Type B pancreatic cell (in vitro differentiated cells): ENCODE results near the gene THAP8. TPM values are rescaled to one million over a fixed set of nuclear protein-coding genes. Genes with fewer than 3 reads are reported as not detected.

Experiments
- DNase-seq: peaks from one replicate; pipeline ENCODE4 v3.0.0; 2021; ENCODE audit warnings: mixed read lengths; ENCODE audit not compliant: unreplicated experiment; ENCODE audit errors: extremely low spot score
- H3K27ac Mint-ChIP-seq: 2 replicates; pipeline ENCODE4 v1.8.0; 2021; ENCODE audit warnings: mild to moderate bottlenecking, mixed read lengths
- H3K27me3 Mint-ChIP-seq: 2 replicates; pipeline ENCODE4 v1.8.0; 2021; ENCODE audit warnings: mixed read lengths
- H3K36me3 Mint-ChIP-seq: 2 replicates; pipeline ENCODE4 v1.8.0; 2021; ENCODE audit warnings: mixed read lengths
- H3K4me1 Mint-ChIP-seq: one replicate; pipeline ENCODE4 v1.8.0; 2021; ENCODE audit warnings: mixed read lengths; ENCODE audit not compliant: unreplicated experiment
- H3K4me3 Mint-ChIP-seq: 2 replicates; pipeline ENCODE4 v1.8.0; 2021; ENCODE audit warnings: mild to moderate bottlenecking, mixed read lengths
- H3K9me3 Mint-ChIP-seq: 2 replicates; pipeline ENCODE4 v1.8.0; 2021; ENCODE audit warnings: mixed read lengths
- CTCF ChIP-seq: fragments of 200-600 bp; sonication (generic); conservative IDR thresholded peaks from 2 replicates; pipeline ENCODE4 v1.5.0; 2021; ENCODE audit warnings: antibody characterized with exemption, mild to moderate bottlenecking
- total RNA-seq: library from RNA; stranded (reverse); gene quantifications from 2 replicates; pipeline ENCODE4 v1.2.1, GENCODE V29; 2021; ENCODE audit warnings: low replicate concordance

THAP8 gene
- total RNA-seq, 1 donor from 2014 or later: 6.4 TPM

GRCh38 chr19:36054733-36055686 is 925 bp upstream of the THAP8 start, which contains the start of gene WDR62:
Gene WDR62, plus strand, starts transcription at chr19:36054897. Its CDS starts 75 bp downstream, at chr19:36054972.
- H3K36me3 Mint-ChIP-seq: no peaks in the 10 kb centered on the region
- peak within 1 kb of the TSS; percentile 98 for H3K27ac Mint-ChIP-seq
- H3K9me3 Mint-ChIP-seq: no peaks in the 10 kb centered on the region
- H3K4me1 Mint-ChIP-seq: peaks cover 10% of the 10 kb centered on the region
- no peaks in the 10 kb centered on the region for H3K27me3 Mint-ChIP-seq
- peak; percentile 0 for TF ChIP-seq CTCF
- H3K4me3 Mint-ChIP-seq: peak within 1 kb of the TSS; percentile 100
- peak; percentile 95 for DNase-seq

- no peak for TF ChIP-seq CTCF
- Mint-ChIP-seq H3K9me3 (no peaks in the 10 kb centered on the region), H3K27ac (peak overlapping the region; percentile 16), H3K27me3 (no peaks in the 10 kb centered on the region), H3K4me1 (peaks cover 10% of the 10 kb centered on the region), H3K4me3 (peak overlapping the region; percentile 63), H3K36me3 (no peaks in the 10 kb centered on the region)
- DNase-seq: no peak
These were observed 2.4 kb downstream of the THAP8 start for GRCh38 chr19:36051637-36052036.

GRCh38 chr19:36051236-36051635 is 2.8 kb downstream of the THAP8 start:
- no peaks in the 10 kb centered on the region for H3K36me3 Mint-ChIP-seq
- H3K4me1 Mint-ChIP-seq: peaks cover 7% of the 10 kb centered on the region
- no peak for TF ChIP-seq CTCF
- H3K27me3 Mint-ChIP-seq: no peaks in the 10 kb centered on the region
- DNase-seq: no peak
- H3K27ac Mint-ChIP-seq: peak overlapping the region; percentile 16
- no peaks in the 10 kb centered on the region for H3K9me3 Mint-ChIP-seq
- peak overlapping the region; percentile 63 for H3K4me3 Mint-ChIP-seq

- Mint-ChIP-seq H3K27me3 (no peaks in the 10 kb centered on the region), H3K4me1 (peaks cover 5% of the 10 kb centered on the region), H3K4me3 (no peak overlapping the region), H3K9me3 (no peaks in the 10 kb centered on the region), H3K36me3 (no peaks in the 10 kb centered on the region), H3K27ac (no peak overlapping the region)
- no peak for TF ChIP-seq CTCF
- DNase-seq: no peak
These were observed 4.9 kb downstream of the THAP8 start for GRCh38 chr19:36049080-36049698.

GRCh38 chr19:36047835-36048234 is 6.2 kb downstream of the THAP8 start:
- H3K4me3 Mint-ChIP-seq: no peak overlapping the region
- no peaks in the 10 kb centered on the region for H3K4me1 Mint-ChIP-seq

More at GRCh38 chr19:36047835-36048234, 6.2 kb downstream of the THAP8 start:
- Mint-ChIP-seq H3K27me3 (no peaks in the 10 kb centered on the region), H3K9me3 (no peaks in the 10 kb centered on the region), H3K36me3 (no peaks in the 10 kb centered on the region), H3K27ac (no peak overlapping the region)
- DNase-seq: no peak
- no peak for TF ChIP-seq CTCF
